BLaER1 treated with 17β-estradiol and CSF1 and Interleukin-3, amounts not matched to agents 10 nM and 100 nM (cell line): ENCODE data around the gene SCO2.

Experiments
- H3K27ac ChIP-seq, 11 experiments: shearing (Covaris generic); formaldehyde crosslinking; 2 replicates each; pipeline ENCODE4 v1.8.1; 2022
- H3K27me3 ChIP-seq, 11 experiments: shearing (Covaris generic); formaldehyde crosslinking; 2 replicates each; pipeline ENCODE4 v1.8.1; 2022
- H3K36me3 ChIP-seq, 11 experiments: shearing (Covaris generic); formaldehyde crosslinking; 2 replicates each; pipeline ENCODE4 v1.8.1; 2022
- H3K4me1 ChIP-seq, 10 experiments: shearing (Covaris generic); formaldehyde crosslinking; 2 replicates each; pipeline ENCODE4 v1.8.1; 2022
- H3K4me2 ChIP-seq, 11 experiments: shearing (Covaris generic); formaldehyde crosslinking; 2 replicates each; pipeline ENCODE4 v1.8.1; 2022
- H3K4me3 ChIP-seq, 10 experiments: shearing (Covaris generic); formaldehyde crosslinking; 2 replicates each; pipeline ENCODE4 v1.8.1; 2022
- H3K9ac ChIP-seq, 11 experiments: shearing (Covaris generic); formaldehyde crosslinking; 2 replicates each; pipeline ENCODE4 v1.8.1; 2022
- H3K9me3 ChIP-seq, 11 experiments: shearing (Covaris generic); formaldehyde crosslinking; replicated peaks in 1 of 11; 2 replicates each; pipeline ENCODE4 v1.8.1; 2022
- H4K20me1 ChIP-seq, 11 experiments: shearing (Covaris generic); formaldehyde crosslinking; 2 replicates each; pipeline ENCODE4 v1.8.1; 2022
- Cebpa-rat ChIP-seq, 11 experiments: shearing (Covaris generic); IDR thresholded peaks; 2 replicates each; pipeline ENCODE4 v1.8.1; 2022

Gene SCO2

DNA sequence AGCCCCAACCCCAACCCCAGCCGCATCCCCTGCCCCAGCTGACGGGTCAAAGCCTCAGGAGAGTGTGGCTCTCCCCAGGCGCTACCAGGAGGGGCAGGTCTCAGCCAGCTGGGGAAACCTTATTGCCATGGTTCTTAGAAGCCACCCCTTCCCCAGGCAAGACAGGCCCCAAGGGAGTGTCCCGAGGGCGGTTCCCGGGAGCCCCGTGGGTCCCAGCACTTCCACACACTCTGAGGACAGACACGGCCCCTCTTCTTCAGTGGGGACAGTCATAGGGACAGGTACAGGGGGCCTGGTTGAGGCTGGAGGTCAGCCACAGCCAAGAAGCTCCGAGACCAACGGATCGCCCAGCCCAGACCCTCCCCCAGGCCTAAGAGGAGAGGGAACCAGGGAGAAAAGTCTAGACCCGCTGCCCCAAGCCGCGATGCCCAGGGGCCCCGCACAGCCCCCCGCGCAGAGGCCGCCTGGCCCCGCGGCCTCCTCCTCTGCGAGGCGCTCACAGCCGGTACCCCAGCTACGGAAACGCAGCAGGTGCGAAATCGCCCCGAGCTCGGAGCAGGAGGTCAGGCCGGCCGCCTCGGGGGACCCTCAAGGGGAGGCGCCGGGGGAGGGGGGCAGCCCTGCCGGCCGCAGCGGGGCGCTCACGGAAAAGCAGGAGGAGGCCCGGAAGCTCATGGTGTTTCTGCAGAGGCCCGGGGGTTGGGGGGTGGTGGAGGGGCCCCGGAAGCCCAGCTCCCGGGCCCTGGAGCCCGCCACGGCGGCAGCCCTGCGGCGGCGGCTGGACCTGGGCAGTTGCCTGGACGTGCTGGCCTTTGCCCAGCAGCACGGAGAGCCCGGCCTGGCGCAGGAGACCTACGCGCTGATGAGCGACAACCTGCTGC is 22.9 kb upstream of the SCO2 start:
- no peak for TF ChIP-seq Cebpa-rat (IDR thresholded peaks at IDR 0.05)
- peaks cover 0 to 9% (median 0%) of the 10 kb centered on the region in 11 experiments; a peak in 2 of 22 replicates for H3K9me3 ChIP-seq
- no peaks in the 10 kb centered on the region for H3K36me3 ChIP-seq
- peaks cover 13 to 51% (median 26%) of the 10 kb centered on the region in 11 experiments; a peak in 21 of 22 replicates for H3K27me3 ChIP-seq
- peak overlapping the region; percentile 86 to 99 (median 94) for H3K4me2 ChIP-seq
- H3K27ac ChIP-seq, result peak overlapping the region; percentile 58 to 78 (median 66)
- peaks cover 52 to 76% (median 68%) of the 10 kb centered on the region in 10 experiments for H3K4me1 ChIP-seq
- H4K20me1 ChIP-seq, result no peaks in the 10 kb centered on the region; a peak in 1 of 22 replicates
- peak overlapping the region; percentile 51 to 79 (median 72) for H3K9ac ChIP-seq
- H3K4me3 ChIP-seq, result peak overlapping the region; percentile 31 to 66 (median 51)

DNA sequence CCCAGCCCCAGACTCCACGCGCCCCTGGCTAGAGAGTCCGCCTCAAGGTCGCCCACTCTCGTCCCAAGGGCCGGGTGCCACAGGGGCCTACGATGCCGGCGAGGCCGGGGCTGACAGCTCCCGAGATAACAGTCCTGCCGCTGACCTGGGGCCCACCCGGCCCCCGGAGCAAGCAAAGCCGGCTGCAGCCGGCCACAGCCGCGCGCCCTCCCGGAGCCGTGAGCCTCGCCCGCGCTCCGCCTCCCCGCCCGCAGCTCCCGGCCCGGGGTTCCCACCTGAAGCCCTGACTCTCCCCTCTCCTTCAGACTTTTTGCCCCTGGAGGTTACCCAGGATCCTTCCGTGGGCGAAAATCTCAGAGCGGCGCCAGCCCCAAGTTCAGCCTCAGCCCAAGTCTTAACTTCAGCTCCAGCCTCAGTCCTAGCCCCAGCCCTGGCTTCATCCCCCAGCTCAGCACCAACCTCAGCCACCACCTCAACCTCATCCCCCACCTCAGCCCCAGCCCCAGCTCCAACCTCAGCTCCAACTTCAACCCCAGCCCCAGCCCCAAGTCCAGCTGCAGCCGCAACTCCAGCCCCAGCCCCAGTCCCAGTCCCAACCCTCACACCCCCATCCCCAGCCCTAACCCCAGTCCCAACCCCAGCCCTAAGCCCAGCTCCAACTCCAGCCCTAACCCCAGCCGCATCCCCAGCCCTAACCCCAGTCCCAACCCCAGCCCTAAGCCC is 22.0 kb upstream of the SCO2 start:
- Histone ChIP-seq H3K27ac (peak overlapping the region in 8 of 11 experiments; percentile 6 to 100 (median 36); a peak in 11 of 22 replicates), H3K4me2 (peak overlapping the region; percentile 40 to 85 (median 63)), H3K4me1 (peaks cover 57 to 76% (median 70%) of the 10 kb centered on the region in 10 experiments), H3K9ac (peak overlapping the region in 8 of 11 experiments; percentile 3 to 47 (median 31); a peak in 10 of 22 replicates), H3K27me3 (peaks cover 13 to 51% (median 26%) of the 10 kb centered on the region in 11 experiments; a peak in 21 of 22 replicates), H4K20me1 (no peaks in the 10 kb centered on the region; a peak in 1 of 22 replicates), H3K36me3 (no peaks in the 10 kb centered on the region), H3K9me3 (peaks cover 0 to 18% (median 0%) of the 10 kb centered on the region in 11 experiments; a peak in 6 of 22 replicates), H3K4me3 (no peak overlapping the region)
- TF ChIP-seq Cebpa-rat (IDR thresholded peaks at IDR 0.05), result no peak

DNA sequence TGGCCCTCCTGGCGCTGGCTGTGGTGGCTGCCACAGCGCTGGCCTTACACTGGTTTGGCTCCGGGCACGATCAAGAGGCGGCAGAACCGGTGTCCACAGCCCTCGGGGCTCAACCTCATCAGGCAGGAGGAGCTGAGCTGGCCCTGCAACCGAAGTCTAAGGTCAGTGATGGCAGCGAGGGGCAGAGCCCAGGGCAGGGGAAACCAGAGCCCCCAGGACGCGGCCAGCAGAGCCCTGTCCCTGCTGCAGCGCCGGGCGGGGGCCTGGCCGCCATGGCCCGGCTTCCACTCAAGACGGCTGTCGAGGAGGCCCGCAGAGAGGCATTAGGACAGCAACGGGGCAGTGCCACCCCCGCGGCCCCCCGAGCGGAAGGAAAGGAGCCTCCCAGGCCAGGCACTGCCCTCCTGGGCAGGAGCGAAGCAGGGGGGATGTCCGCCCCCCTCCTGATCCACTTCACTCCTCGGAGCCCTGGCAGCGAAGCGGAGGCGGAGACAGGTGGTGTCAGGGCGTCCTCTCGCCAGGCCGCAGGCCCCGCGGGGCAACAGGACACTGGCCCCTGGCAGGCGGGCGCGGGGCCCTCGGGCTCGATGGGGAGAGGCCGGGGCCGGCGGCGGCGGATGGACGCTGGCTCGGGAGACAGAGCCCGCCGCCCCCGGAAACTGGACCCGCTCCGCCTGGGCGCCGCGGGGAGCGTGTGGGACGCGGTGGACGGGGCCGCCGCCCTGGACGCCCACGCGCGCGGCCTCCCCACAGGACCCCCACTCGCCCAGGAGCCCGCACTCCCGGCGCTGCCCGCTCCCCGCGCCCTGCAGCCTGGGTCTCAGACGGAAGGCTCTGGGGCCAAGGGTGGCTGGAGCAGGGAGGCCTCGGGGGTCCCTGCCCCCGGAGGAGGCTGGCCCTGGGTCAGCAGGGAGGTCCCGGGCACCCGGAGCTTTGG is 21.2 kb upstream of the SCO2 start:
- no peak overlapping the region for H3K4me3 ChIP-seq
- H3K36me3 ChIP-seq, result 0 out of 22 replicates have a peak, but pooled peaks cover 0 to 5% (median 0%) of the 10 kb centered on the region in 11 experiments
- peaks cover 60 to 83% (median 78%) of the 10 kb centered on the region in 10 experiments for H3K4me1 ChIP-seq
- peaks cover 13 to 51% (median 26%) of the 10 kb centered on the region in 11 experiments; a peak in 21 of 22 replicates for H3K27me3 ChIP-seq
- no peak for TF ChIP-seq Cebpa-rat (IDR thresholded peaks at IDR 0.05)
- H3K9me3 ChIP-seq, result peaks cover 0 to 26% (median 2%) of the 10 kb centered on the region in 11 experiments; a peak in 10 of 22 replicates
- H3K4me2 ChIP-seq, result peak overlapping the region; percentile 46 to 89 (median 78)
- peak overlapping the region in 7 of 11 experiments; percentile 6 to 100 (median 48); a peak in 12 of 22 replicates for H3K27ac ChIP-seq
- peak overlapping the region in 9 of 11 experiments; percentile 12 to 70 (median 29); a peak in 8 of 22 replicates for H3K9ac ChIP-seq
- H4K20me1 ChIP-seq, result no peaks in the 10 kb centered on the region; a peak in 1 of 22 replicates

DNA sequence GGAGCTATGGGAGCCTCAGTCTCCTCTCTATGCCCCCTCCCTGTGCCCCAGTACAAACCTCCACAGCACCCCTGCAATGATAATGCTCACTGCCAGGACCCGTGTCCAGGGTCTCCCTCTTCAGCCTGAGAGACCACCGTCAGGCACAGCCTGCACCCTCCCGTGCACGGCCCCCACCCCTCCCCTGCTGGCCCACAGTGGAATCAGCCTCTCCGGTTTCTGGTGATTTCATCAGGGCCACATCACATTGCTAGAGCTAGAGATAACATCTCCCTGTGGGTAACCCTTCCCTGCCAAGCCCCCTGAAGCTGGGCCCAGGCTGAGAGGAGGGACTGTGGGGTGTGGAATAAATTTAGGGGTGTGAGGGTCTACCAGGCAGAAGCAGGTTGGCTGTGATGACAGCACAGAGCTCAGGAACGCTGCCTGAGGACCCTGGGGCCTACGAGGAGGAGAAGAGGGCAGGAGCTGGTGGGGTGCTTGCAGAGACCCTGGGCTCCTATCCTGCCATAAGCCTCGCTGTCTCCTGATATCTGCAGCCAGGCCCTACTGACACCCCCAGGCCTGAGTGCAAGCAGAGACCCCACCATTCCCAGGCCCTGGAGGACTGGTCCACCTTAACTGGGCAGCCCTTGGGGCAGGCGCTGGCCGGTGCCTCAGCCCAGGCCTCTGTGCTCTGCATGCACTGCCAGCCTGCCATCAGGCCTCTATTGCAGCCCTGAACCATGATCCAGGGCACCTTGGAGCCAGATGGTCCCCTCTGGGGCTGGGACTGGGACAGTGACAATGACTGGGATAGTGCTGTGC is 20.3 kb upstream of the SCO2 start, which contains the start of gene KLHDC7B:
Gene KLHDC7B, plus strand, starts transcription at position 378 of the 804 bp plus-strand sequence. Its CDS starts 345 bp downstream, at position 723.
- Histone ChIP-seq H3K27ac (peak within 1 kb of the TSS; percentile 60 to 100 (median 73); a peak in 20 of 22 replicates), H3K36me3 (peaks cover 0 to 13% (median 0%) of the 10 kb centered on the region in 11 experiments; a peak in 2 of 22 replicates), H3K9ac (peak within 1 kb of the TSS; percentile 42 to 75 (median 66); a peak in 18 of 22 replicates), H3K4me1 (peaks cover 69 to 92% (median 84%) of the 10 kb centered on the region in 10 experiments), H3K9me3 (peaks cover 0 to 35% (median 10%) of the 10 kb centered on the region in 11 experiments; a peak in 11 of 22 replicates), H3K4me3 (peak within 1 kb of the TSS in 1 of 10 experiments; percentile 26; a peak in 1 of 20 replicates), H3K27me3 (peaks cover 13 to 51% (median 26%) of the 10 kb centered on the region in 11 experiments; a peak in 21 of 22 replicates), H3K4me2 (peak within 1 kb of the TSS; percentile 75 to 89 (median 84)), H4K20me1 (no peaks in the 10 kb centered on the region; a peak in 1 of 22 replicates)
- no peak for TF ChIP-seq Cebpa-rat (IDR thresholded peaks at IDR 0.05)

DNA sequence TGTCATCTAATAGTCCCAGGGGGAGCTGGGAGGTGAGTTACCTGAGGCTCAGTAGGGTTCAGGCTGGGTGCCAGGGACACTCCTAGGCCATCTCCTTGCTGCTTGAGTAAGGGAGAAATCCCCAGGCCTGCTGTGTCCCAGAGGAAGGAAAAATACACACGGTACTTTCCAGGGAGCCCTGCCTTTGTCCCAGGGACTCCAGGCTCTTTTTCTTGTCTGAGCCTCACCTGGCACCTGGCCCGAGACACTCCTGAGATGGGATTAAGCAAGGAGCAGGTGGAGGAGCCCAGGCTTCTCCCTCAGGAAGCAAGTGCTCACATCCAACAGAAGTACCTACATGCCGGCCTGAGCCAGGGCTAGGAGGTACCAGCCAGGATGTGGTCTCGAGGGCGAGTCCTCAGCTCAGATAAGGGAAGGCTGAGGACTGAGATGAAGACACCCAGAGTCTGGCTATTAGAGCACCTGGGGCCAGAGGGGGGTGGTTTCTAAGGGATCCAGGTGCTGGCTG is 19.4 kb upstream of the SCO2 start:
- Histone ChIP-seq H3K27me3 (peaks cover 13 to 46% (median 26%) of the 10 kb centered on the region in 11 experiments; a peak in 21 of 22 replicates), H3K27ac (peak overlapping the region; percentile 60 to 100 (median 73); a peak in 21 of 22 replicates), H3K9me3 (peaks cover 0 to 44% (median 20%) of the 10 kb centered on the region in 11 experiments; a peak in 12 of 22 replicates), H3K4me3 (peak overlapping the region in 5 of 10 experiments; percentile 3 to 26 (median 25); a peak in 4 of 20 replicates), H3K36me3 (peaks cover 0 to 13% (median 0%) of the 10 kb centered on the region in 11 experiments; a peak in 2 of 22 replicates), H3K9ac (peak overlapping the region; percentile 42 to 75 (median 66); a peak in 20 of 22 replicates), H3K4me1 (peaks cover 71 to 92% (median 82%) of the 10 kb centered on the region in 10 experiments), H3K4me2 (peak overlapping the region; percentile 75 to 89 (median 84)), H4K20me1 (no peaks in the 10 kb centered on the region; a peak in 1 of 22 replicates)
- TF ChIP-seq Cebpa-rat (IDR thresholded peaks at IDR 0.05), result no peak

DNA sequence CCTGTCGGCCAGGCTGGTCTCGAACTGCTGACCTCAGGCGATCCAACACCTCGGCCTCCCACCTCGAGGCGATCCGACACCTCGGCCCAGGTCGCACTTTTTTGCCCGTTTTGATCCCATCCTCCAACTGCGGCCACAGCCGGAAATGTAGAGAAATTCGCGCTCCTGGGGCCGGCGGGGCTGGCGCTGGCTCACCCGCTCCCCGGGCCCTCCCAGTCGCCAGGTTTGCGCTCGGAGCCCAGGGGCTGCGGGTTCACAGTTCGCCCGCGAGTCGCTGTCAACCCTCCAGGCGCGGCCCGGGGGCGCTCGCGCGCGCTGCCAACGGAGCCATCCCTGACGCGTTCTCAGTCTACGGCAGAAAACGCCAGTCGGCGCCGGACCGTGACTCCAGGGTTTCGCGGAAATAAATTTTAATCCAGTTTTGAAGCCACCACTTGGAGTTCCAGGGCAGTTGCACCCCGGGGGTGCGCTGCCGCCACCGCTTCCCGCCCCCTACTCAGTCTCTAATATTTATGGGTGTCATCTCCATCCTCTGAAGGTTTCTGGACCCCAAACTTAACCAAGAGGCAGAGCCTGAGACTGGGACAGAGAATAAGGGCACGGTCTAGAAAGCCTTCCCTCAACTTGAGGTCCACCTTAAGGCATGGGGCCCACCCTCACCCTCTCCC is 18.8 kb upstream of the SCO2 start:
- Histone ChIP-seq H4K20me1 (no peaks in the 10 kb centered on the region; a peak in 1 of 22 replicates), H3K9ac (peak overlapping the region; percentile 42 to 75 (median 66); a peak in 20 of 22 replicates), H3K27ac (peak overlapping the region; percentile 60 to 100 (median 73)), H3K27me3 (peaks cover 13 to 41% (median 24%) of the 10 kb centered on the region in 11 experiments; a peak in 21 of 22 replicates), H3K36me3 (peaks cover 0 to 13% (median 0%) of the 10 kb centered on the region in 11 experiments; a peak in 2 of 22 replicates), H3K4me3 (peak overlapping the region in 8 of 10 experiments; percentile 3 to 43 (median 24); a peak in 8 of 20 replicates), H3K4me2 (peak overlapping the region; percentile 75 to 89 (median 84)), H3K4me1 (peaks cover 70 to 92% (median 81%) of the 10 kb centered on the region in 10 experiments), H3K9me3 (peaks cover 0 to 50% (median 22%) of the 10 kb centered on the region in 11 experiments; a peak in 13 of 22 replicates)
- no peak for TF ChIP-seq Cebpa-rat (IDR thresholded peaks at IDR 0.05)
